Adrenal gland (tissue), 5 donors: ENCODE data around the gene SEPTIN8.

Source experiments
- CTCF ChIP-seq, 6 experiments: fragments of 450-650 bp in 4 of 6; fragments of 200-600 bp in 2 of 6; sonication (generic) in 1 of 6; IDR thresholded peaks; 1 replicate in 5 of 6; 2 replicates in 1 of 6; pipeline versions ENCODE4 v1.5.1 to v1.8.0; 2016 to 2021; ENCODE audit warnings: antibody characterized with exemption in 6 of 6, mild to moderate bottlenecking in 2 of 6, moderate library complexity in 1 of 6
- POLR2A ChIP-seq, 2 donors: fragments of 450-650 bp; IDR thresholded peaks; one replicate each; pipeline ENCODE4 v1.6.1; 2017; ENCODE audit warnings: antibody characterized with exemption in 2 of 2, mild to moderate bottlenecking in 2 of 2, moderate library complexity in 1 of 2
- donor health status: DM: no; HTN: no; CAD: no.

GRCh38 chr5:132742626-132743025, 34.4 kb downstream of the SEPTIN8 start:
- TF ChIP-seq POLR2A (IDR thresholded peaks at IDR 0.05) (no peak), CTCF (IDR thresholded peaks at IDR 0.05) (no peak)
